Liver (tissue), 3 donors: ENCODE measurements around the gene PRRG2.

Source experiments
- ATF3 ChIP-seq: IDR thresholded peaks from 2 replicates; pipeline ENCODE4 v1.6.1; 2016; ENCODE audit warnings: antibody characterized with exemption
- EGR1 ChIP-seq, 2 donors: IDR thresholded peaks; 2 replicates each; pipeline ENCODE4 v1.6.1; 2016 to 2018; ENCODE audit warnings: antibody characterized with exemption in 2 of 2, low read depth in 2 of 2
- FOXA1 ChIP-seq: IDR thresholded peaks from 2 replicates; pipeline ENCODE4 v1.6.1; 2016; ENCODE audit warnings: antibody characterized with exemption
- GABPA ChIP-seq, 2 donors: IDR thresholded peaks in 1 of 2; conservative IDR thresholded peaks in 1 of 2; 2 replicates each; pipeline ENCODE4 v1.6.1; 2016; ENCODE audit warnings: antibody characterized with exemption in 2 of 2, mild to moderate bottlenecking in 1 of 2, moderate library complexity in 1 of 2
- HNF4G ChIP-seq: IDR thresholded peaks from 2 replicates; pipeline ENCODE4 v1.6.1; 2016; ENCODE audit warnings: antibody characterized with exemption
- JUND ChIP-seq, 2 donors: IDR thresholded peaks; 2 replicates each; pipeline ENCODE4 v1.6.1; 2016; ENCODE audit warnings: antibody characterized with exemption in 2 of 2
- RXRA ChIP-seq, 2 donors: IDR thresholded peaks; 2 replicates each; pipeline ENCODE4 v1.6.1; 2017 to 2018; ENCODE audit warnings: antibody characterized with exemption in 2 of 2, mild to moderate bottlenecking in 1 of 2
- SP1 ChIP-seq: IDR thresholded peaks from 2 replicates; pipeline ENCODE4 v1.6.1; 2018; ENCODE audit warnings: antibody characterized with exemption, mild to moderate bottlenecking
- TAF1 ChIP-seq: conservative IDR thresholded peaks from 2 replicates; pipeline ENCODE4 v1.6.1; 2016; ENCODE audit warnings: antibody characterized with exemption, mild to moderate bottlenecking
- YY1 ChIP-seq: IDR thresholded peaks from 2 replicates; pipeline ENCODE4 v1.6.1; 2016; ENCODE audit warnings: antibody characterized with exemption, mild to moderate bottlenecking
- ZBTB33 ChIP-seq: IDR thresholded peaks from 2 replicates; pipeline ENCODE4 v1.6.1; 2016; ENCODE audit warnings: antibody characterized with exemption
- TF ChIP-seq, protein P1 (sequence below): IDR thresholded peaks from 2 replicates; pipeline ENCODE4 v1.6.1; 2016; ENCODE audit warnings: antibody characterized with exemption, mild to moderate bottlenecking
- TF ChIP-seq, protein P2 (sequence below): fragments of 150-350 bp; IDR thresholded peaks from 2 replicates; pipeline ENCODE4 v1.5.1; 2017; ENCODE audit warnings: improper control_type of control experiment, low read depth, low read length; ENCODE audit not compliant: missing input control
- TF ChIP-seq, protein P3 (sequence below): IDR thresholded peaks from 2 replicates; pipeline ENCODE4 v1.6.1; 2016; ENCODE audit warnings: antibody characterized with exemption
- donor health status: healthy.
- donor health status: healthy.

DNA sequence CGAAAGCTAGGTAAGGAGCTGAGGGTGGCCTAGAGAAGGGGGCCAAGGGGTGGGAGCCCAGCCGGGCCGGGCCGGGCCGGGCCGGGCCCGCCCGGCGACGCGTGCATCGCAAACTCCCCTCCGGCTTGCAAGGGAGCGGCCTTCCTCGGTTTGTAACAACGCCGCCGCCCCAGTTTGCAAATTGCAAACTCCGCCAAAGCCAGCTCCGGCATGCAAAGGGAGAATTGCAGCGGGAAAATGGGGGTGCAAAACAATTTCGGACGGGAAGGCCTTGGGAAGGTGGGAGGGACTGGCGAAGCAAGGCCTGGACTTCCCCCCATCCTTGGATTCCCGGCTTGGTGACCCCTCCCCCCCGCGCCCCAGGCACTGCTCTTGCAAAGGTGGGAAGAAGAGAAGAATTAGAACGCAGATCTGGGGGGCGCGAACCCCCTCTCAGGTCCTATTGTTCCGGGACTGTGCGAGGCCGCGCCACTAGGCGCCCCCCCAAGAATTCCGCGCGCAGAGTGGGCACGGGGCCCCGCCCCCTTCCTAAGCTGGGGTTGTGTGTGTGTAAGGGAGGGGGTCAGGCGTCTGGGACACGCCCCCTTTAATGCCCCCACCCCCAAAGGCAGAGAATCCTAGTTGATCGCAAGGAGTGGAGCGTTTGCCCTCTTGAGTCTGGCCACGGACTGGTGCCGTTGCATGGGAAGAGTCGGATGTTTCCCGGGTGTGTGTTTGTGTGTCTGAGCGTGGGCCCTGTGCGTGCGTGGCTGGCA lies 10.8 kb downstream of the PRRG2 start:
- TF ChIP-seq, protein P1, sequence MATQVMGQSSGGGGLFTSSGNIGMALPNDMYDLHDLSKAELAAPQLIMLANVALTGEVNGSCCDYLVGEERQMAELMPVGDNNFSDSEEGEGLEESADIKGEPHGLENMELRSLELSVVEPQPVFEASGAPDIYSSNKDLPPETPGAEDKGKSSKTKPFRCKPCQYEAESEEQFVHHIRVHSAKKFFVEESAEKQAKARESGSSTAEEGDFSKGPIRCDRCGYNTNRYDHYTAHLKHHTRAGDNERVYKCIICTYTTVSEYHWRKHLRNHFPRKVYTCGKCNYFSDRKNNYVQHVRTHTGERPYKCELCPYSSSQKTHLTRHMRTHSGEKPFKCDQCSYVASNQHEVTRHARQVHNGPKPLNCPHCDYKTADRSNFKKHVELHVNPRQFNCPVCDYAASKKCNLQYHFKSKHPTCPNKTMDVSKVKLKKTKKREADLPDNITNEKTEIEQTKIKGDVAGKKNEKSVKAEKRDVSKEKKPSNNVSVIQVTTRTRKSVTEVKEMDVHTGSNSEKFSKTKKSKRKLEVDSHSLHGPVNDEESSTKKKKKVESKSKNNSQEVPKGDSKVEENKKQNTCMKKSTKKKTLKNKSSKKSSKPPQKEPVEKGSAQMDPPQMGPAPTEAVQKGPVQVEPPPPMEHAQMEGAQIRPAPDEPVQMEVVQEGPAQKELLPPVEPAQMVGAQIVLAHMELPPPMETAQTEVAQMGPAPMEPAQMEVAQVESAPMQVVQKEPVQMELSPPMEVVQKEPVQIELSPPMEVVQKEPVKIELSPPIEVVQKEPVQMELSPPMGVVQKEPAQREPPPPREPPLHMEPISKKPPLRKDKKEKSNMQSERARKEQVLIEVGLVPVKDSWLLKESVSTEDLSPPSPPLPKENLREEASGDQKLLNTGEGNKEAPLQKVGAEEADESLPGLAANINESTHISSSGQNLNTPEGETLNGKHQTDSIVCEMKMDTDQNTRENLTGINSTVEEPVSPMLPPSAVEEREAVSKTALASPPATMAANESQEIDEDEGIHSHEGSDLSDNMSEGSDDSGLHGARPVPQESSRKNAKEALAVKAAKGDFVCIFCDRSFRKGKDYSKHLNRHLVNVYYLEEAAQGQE: no peak
- TF ChIP-seq, protein P2, sequence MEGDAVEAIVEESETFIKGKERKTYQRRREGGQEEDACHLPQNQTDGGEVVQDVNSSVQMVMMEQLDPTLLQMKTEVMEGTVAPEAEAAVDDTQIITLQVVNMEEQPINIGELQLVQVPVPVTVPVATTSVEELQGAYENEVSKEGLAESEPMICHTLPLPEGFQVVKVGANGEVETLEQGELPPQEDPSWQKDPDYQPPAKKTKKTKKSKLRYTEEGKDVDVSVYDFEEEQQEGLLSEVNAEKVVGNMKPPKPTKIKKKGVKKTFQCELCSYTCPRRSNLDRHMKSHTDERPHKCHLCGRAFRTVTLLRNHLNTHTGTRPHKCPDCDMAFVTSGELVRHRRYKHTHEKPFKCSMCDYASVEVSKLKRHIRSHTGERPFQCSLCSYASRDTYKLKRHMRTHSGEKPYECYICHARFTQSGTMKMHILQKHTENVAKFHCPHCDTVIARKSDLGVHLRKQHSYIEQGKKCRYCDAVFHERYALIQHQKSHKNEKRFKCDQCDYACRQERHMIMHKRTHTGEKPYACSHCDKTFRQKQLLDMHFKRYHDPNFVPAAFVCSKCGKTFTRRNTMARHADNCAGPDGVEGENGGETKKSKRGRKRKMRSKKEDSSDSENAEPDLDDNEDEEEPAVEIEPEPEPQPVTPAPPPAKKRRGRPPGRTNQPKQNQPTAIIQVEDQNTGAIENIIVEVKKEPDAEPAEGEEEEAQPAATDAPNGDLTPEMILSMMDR: no peak
- TF ChIP-seq GABPA (IDR thresholded peaks at IDR 0.05 in 1 of 2, conservative IDR thresholded peaks at IDR 0.05 in 1 of 2) (no peak), RXRA (IDR thresholded peaks at IDR 0.05) (no peak), YY1 (no peak), JUND (IDR thresholded peaks at IDR 0.05) (no peak), HNF4G (no peak), FOXA1 (no peak), ATF3 (no peak), TAF1 (no peak), ZBTB33 (no peak), SP1 (no peak), EGR1 (IDR thresholded peaks at IDR 0.05; ENCODE audit: low read depth in 2 of 2) (no peak)
- TF ChIP-seq, protein P3, sequence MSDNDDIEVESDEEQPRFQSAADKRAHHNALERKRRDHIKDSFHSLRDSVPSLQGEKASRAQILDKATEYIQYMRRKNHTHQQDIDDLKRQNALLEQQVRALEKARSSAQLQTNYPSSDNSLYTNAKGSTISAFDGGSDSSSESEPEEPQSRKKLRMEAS: no peak
